ENCODE data around the gene TRNAU1AP. TPM values are rescaled to one million over a fixed set of nuclear protein-coding genes. Genes with fewer than 3 reads are reported as not detected.

TRNAU1AP gene
- total RNA-seq, 1 donor from 2014 or later = 13.0 TPM

- Histone ChIP-seq H3K9me3 (replicated peaks) (no peaks in the 10 kb centered on the region), H3K27ac (replicated peaks) (no peak overlapping the region), H3K4me3 (no peak overlapping the region), H3K4me1 (peaks cover under 1% of the 10 kb centered on the region), H3K27me3 (ENCODE audit: low read depth) (no peaks in the 10 kb centered on the region), H3K36me3 (peaks cover 86% of the 10 kb centered on the region)
- no peak for TF ChIP-seq CTCF (IDR thresholded peaks at IDR 0.05; ENCODE audit: borderline replicate concordance)
- no peak for DNase-seq
- intact Hi-C loops (cut with micrococcal nuclease) = no loop called here
Observed at GRCh38 chr1:28573564-28573963, 20.7 kb downstream of the TRNAU1AP start.

- no peaks in the 10 kb centered on the region for H3K9me3 ChIP-seq (replicated peaks)
- no peak for TF ChIP-seq CTCF (IDR thresholded peaks at IDR 0.05; ENCODE audit: borderline replicate concordance)
- H3K36me3 ChIP-seq = peaks cover 68% of the 10 kb centered on the region
- H3K4me1 ChIP-seq = peaks cover 34% of the 10 kb centered on the region
- H3K27ac ChIP-seq (replicated peaks) = no peak overlapping the region
- H3K4me3 ChIP-seq = no peak overlapping the region
- H3K27me3 ChIP-seq (ENCODE audit: low read depth) = no peaks in the 10 kb centered on the region
- intact Hi-C loops (cut with micrococcal nuclease) = no loop called here
- no peak for DNase-seq
Observed at GRCh38 chr1:28577052-28577678, 24.3 kb downstream of the TRNAU1AP start.

- Histone ChIP-seq H3K9me3 (replicated peaks) (no peaks in the 10 kb centered on the region), H3K4me3 (no peak overlapping the region), H3K4me1 (peaks cover 42% of the 10 kb centered on the region), H3K27ac (replicated peaks) (no peak overlapping the region), H3K36me3 (peaks cover 60% of the 10 kb centered on the region), H3K27me3 (ENCODE audit: low read depth) (no peaks in the 10 kb centered on the region)
- intact Hi-C loops (cut with micrococcal nuclease) = no loop called here
- DNase-seq = no peak
- TF ChIP-seq CTCF (IDR thresholded peaks at IDR 0.05; ENCODE audit: borderline replicate concordance) = no peak
Observed at GRCh38 chr1:28577738-28578536, 25.1 kb downstream of the TRNAU1AP start.

- Histone ChIP-seq H3K4me1 (peaks cover 43% of the 10 kb centered on the region), H3K4me3 (no peak overlapping the region), H3K9me3 (replicated peaks) (no peaks in the 10 kb centered on the region), H3K27me3 (ENCODE audit: low read depth) (no peaks in the 10 kb centered on the region), H3K36me3 (peaks cover 54% of the 10 kb centered on the region), H3K27ac (replicated peaks) (no peak overlapping the region)
- intact Hi-C loops (cut with micrococcal nuclease) = no loop called here
- no peak for TF ChIP-seq CTCF (IDR thresholded peaks at IDR 0.05; ENCODE audit: borderline replicate concordance)
- no peak for DNase-seq
Observed at GRCh38 chr1:28578696-28579218, 25.9 kb downstream of the TRNAU1AP start.

- DNase-seq = no peak
- H3K4me1 ChIP-seq = peaks cover 43% of the 10 kb centered on the region
- no peaks in the 10 kb centered on the region for H3K9me3 ChIP-seq (replicated peaks)
- H3K36me3 ChIP-seq = peaks cover 47% of the 10 kb centered on the region
- intact Hi-C loops (cut with micrococcal nuclease) = no loop called here
- TF ChIP-seq CTCF (IDR thresholded peaks at IDR 0.05; ENCODE audit: borderline replicate concordance) = no peak
- no peaks in the 10 kb centered on the region for H3K27me3 ChIP-seq (ENCODE audit: low read depth)
- H3K4me3 ChIP-seq = no peak overlapping the region
- H3K27ac ChIP-seq (replicated peaks) = no peak overlapping the region
Observed at GRCh38 chr1:28579401-28579800, 26.5 kb downstream of the TRNAU1AP start.

All from left ventricle myocardium inferior (tissue), 1 donor.